ENCODE results near the gene RBM42. TPM values are rescaled to one million over a fixed set of nuclear protein-coding genes. Genes with fewer than 3 reads are reported as not detected.
A peak's percentile ranks its signal among the peaks of the same experiment; 100 is the strongest.

RBM42 gene
- total RNA-seq, 2 donors from 2014 or later: 61.1 to 61.3 TPM

GRCh38 chr19:35618857-35619256 lies 10.0 kb upstream of the RBM42 start:
- intact Hi-C loops (cut with DNase I): no loop called here
- no peak for DNase-seq (ENCODE audit: low spot score)

DNA sequence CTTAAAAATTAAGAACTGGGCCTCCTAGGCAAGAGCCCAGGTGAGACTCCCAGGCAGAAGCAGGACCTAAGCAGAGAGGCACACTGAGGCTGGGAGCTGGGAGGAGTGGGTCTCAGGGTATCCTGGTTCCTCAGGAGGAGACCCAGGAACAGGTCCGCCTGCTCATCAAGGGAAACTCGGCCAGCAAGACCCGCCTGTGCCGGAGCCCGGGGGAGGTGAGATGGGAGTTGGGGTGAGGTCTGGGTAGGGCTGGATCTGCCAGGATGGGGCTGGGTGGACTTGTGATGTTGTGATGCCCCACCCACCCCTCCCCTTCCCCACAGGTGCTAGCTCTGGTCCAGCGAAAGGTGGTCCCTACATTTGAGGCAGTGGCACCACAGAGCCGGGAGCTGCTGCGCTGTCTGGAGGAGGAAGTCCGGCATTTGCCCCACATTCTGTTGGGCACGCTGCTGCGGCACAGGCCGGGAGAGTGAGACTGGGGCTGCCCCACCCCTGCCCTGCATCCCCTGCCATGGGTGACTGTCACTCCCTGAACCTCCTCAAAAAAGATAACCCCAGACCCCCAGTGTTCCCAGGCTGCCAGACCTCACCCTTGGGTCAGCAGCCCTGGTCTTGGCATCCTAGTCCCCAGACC lies 9.4 kb upstream of the RBM42 start:
- intact Hi-C loops (cut with DNase I): no loop called here
- DNase-seq (ENCODE audit: low spot score): no peak

- intact Hi-C loops (cut with DNase I): no loop called here
- DNase-seq (ENCODE audit: low spot score): no peak
These were observed 8.8 kb upstream of the RBM42 start for GRCh38 chr19:35620001-35620400.

- DNase-seq (ENCODE audit: low spot score): no peak
- intact Hi-C loops (cut with DNase I): no loop called here
These were observed 7.1 kb upstream of the RBM42 start for GRCh38 chr19:35621708-35622107.

DNA sequence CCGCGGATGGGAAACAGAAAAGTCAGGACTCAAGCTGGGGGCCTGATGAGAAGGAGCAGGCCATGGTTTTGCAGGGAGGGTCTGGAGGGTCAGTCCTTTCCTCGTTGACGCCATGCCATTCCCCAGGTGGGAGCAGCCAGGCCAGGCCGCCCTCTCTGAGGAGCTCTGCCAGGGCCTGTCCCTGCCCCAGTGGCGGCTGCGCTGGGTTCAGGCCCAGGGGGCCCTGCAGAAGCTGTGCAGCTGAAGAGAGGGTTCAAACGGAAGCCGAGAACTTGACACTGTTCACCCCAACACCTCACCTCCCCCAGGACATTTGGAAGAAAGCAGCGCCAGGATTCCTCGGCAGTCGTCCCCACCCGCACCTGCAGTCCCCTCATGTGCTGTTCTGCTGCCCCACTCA lies 6.1 kb upstream of the RBM42 start:
- no peak for DNase-seq (ENCODE audit: low spot score)
- intact Hi-C loops (cut with DNase I): no loop called here

DNA sequence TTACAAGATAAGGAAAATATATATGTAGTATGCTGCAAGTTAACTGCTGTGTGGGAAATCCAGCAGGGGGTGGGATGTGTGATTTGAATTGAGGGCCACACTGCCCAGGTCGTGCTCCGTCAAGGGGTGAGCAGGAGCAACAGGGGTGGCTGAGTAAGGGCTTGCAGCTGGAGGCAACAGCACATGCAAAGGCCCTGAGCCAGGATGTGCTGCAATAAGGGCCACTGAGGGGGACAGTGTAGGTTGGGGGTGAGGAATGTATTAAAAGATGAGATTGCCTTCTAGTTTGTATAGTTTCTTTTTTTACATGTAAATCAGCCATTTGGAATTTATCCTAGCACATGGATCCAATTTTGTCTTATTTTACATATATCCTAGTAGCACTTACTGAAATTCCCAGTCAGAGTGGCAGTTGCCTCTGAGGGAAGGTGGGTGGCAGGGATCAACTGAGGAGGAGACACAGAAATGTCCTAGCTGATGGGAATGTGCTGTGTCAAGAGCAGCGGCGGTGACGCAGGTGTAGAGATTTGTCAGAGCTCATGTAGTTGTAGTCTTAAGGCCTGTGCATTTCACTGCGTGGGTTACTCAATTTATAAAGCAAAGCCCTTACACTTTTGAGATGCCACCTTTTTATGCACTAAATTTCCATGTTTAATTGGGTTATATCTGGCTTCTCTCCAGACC lies 5.4 kb upstream of the RBM42 start:
- intact Hi-C loops (cut with DNase I): no loop called here
- no peak for DNase-seq (ENCODE audit: low spot score)

- DNase-seq (ENCODE audit: low spot score): no peak
- intact Hi-C loops (cut with DNase I): no loop called here
These were observed 622 bp upstream of the RBM42 start for GRCh38 chr19:35628264-35628564.

GRCh38 chr19:35629332-35629633 lies 447 bp downstream of the RBM42 start:
- DNase-seq (ENCODE audit: low spot score): no peak
- intact Hi-C loops (cut with DNase I): no loop called here

GRCh38 chr19:35633727-35634440 lies 5.0 kb downstream of the RBM42 start:
- DNase-seq (ENCODE audit: low spot score): no peak
- intact Hi-C loops (cut with DNase I): no loop called here

DNA sequence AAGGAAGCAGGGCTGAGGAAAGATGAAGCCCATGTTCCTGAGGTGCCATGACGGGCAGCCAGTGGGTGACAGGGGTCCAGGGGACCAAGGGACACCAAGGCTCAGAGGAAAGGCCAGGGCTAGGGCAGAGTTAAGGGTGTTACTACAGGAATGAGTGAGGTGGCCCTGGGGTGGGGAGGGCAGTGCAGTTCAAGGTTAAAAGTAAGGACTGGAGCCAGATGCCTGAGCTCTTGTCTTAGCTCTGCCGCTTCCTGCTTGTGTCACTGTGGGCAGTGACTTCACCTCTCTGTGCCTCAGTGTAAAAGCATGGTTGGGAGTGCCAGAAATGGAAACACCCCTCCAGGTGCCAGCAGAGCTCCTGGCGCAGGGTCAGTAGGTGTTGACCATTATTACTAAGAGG lies 7.8 kb downstream of the RBM42 start:
- intact Hi-C loops (cut with DNase I): no loop called here
- DNase-seq (ENCODE audit: low spot score): no peak

GRCh38 chr19:35637165-35637564 lies 8.3 kb downstream of the RBM42 start:
- DNase-seq (ENCODE audit: low spot score): no peak
- intact Hi-C loops (cut with DNase I): no loop called here

GRCh38 chr19:35639321-35639639 lies 10.4 kb downstream of the RBM42 start:
- intact Hi-C loops (cut with DNase I): no loop called here
- DNase-seq (ENCODE audit: low spot score): no peak

DNA sequence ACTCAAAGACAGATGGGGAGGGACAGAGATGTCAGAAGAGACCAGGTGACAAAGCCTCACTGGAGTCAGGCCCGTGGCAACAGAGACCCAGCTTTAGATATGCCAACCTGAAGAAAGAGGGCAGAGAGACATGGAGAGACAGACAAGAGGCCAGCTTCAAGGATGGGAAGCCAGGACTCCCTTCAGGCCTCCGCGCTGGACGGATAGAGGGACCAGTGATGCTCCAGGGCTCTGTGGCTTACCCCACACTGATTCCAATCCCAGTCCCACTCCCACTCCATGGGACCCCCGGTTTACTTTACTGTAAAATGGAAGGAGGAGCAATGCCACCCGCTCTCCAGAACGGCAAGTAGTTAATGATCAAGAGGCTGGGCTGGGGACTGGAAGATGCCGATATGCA lies 11.0 kb downstream of the RBM42 start:
- intact Hi-C loops (cut with DNase I): no loop called here
- no peak for DNase-seq (ENCODE audit: low spot score)

- intact Hi-C loops (cut with DNase I): no loop called here
- DNase-seq (ENCODE audit: low spot score): no peak
These were observed 12.8 kb downstream of the RBM42 start, which contains the start of gene ETV2 for GRCh38 chr19:35641515-35642151. Gene ETV2, plus strand, starts transcription at chr19:35641745. Its CDS starts 716 bp downstream, at chr19:35642461.

- intact Hi-C loops (cut with DNase I): no loop called here
- DNase-seq (ENCODE audit: low spot score): no peak
These were observed 13.5 kb downstream of the RBM42 start for GRCh38 chr19:35642312-35642711.

GRCh38 chr19:35642798-35643254 lies 14.0 kb downstream of the RBM42 start:
- DNase-seq (ENCODE audit: low spot score): no peak
- intact Hi-C loops (cut with DNase I): no loop called here

GRCh38 chr19:35643255-35644205 lies 14.7 kb downstream of the RBM42 start:
- DNase-seq (ENCODE audit: low spot score): peak; percentile 93
- intact Hi-C loops (cut with DNase I): no loop called here

DNA sequence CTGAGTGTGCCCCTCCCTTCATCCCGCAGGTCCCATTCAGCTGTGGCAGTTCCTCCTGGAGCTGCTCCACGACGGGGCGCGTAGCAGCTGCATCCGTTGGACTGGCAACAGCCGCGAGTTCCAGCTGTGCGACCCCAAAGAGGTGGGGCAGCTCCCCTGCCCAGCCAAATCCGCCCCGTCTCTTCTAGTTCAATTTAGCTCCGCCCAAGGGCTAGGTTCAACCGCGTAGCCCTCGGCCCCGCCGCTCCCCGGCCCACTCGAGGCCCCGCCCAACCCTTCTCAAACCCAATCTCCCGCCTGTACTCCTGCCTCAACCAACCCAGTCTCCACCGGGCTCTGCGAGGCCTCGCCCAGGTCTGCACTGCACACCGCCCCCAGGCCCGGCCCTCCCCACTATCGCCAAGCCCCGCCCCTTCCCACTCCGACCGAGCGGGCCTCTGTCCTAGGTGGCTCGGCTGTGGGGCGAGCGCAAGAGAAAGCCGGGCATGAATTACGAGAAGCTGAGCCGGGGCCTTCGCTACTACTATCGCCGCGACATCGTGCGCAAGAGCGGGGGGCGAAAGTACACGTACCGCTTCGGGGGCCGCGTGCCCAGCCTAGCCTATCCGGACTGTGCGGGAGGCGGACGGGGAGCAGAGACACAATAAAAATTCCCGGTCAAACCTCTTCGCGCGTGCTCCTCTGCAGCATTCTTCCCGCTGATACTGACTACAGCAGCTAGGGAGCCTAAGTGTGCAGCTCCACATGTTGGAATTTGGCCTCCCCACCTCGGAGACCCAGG lies 15.6 kb downstream of the RBM42 start:
- intact Hi-C loops (cut with DNase I): no loop called here
- DNase-seq (ENCODE audit: low spot score): peak; percentile 98
